Caco-2 (cell line): ENCODE measurements around the gene SMIM13. TPM values are rescaled to one million over a fixed set of nuclear protein-coding genes. Genes with fewer than 3 reads are reported as not detected.

Experiments
- BruUV-seq: library from RNA; stranded (reverse); fragments of 400-500 nt; replicated peaks from 2 replicates; lab custom pipeline; 2021; lab: Mats Ljungman, UMichigan
- CTCF ChIA-PET: fragments of 300-600 bp; sonication (Branson Sonifier 250); formaldehyde crosslinking; loops from one replicate; lab custom pipeline; 2022; ENCODE audit warnings: antibody characterized with exemption; lab: Charles Lee
- POLR2A ChIA-PET: fragments of 300-600 bp; sonication (Branson Sonifier 250); formaldehyde crosslinking; loops from one replicate; lab custom pipeline; 2022; ENCODE audit warnings: antibody characterized with exemption; lab: Charles Lee
- DNase-seq, 2 experiments: peaks; one replicate each; pipeline versions ENCODE4 v3.0.0 to v3.0.0-alpha.2; 2020 to 2022
- H3K27me3 ChIP-seq: replicated peaks from 2 replicates; pipeline ENCODE4 v1.6.0; 2011; ENCODE audit warnings: low read length; ENCODE audit not compliant: control insufficient read depth, insufficient read depth
- H3K36me3 ChIP-seq: 2 replicates; pipeline ENCODE4 v1.5.1; 2011; ENCODE audit warnings: low read length; ENCODE audit not compliant: control insufficient read depth, insufficient read depth
- H3K4me1 ChIP-seq: fragments of 250-450 bp; sonication (Bioruptor Pico); 2 replicates; pipeline ENCODE4 v1.5.1; 2020; ENCODE audit warnings: mild to moderate bottlenecking
- H3K4me3 ChIP-seq: 2 replicates; pipeline ENCODE4 v1.5.1; 2011; ENCODE audit warnings: low read depth, mild to moderate bottlenecking, control low read depth, low read length
- H3K9me3 ChIP-seq: fragments of 250-450 bp; sonication (Bioruptor Pico); 2 replicates; pipeline ENCODE4 v1.5.1; 2020; ENCODE audit warnings: mild to moderate bottlenecking, moderate library complexity
- H3K27ac Mint-ChIP-seq: one replicate; pipeline ENCODE4 v1.8.0; 2022; ENCODE audit warnings: mixed read lengths; ENCODE audit not compliant: unreplicated experiment
- H3K27me3 Mint-ChIP-seq: one replicate; pipeline ENCODE4 v1.8.0; 2022; ENCODE audit warnings: mixed read lengths; ENCODE audit not compliant: insufficient read depth, unreplicated experiment
- H3K36me3 Mint-ChIP-seq: one replicate; pipeline ENCODE4 v1.8.0; 2022; ENCODE audit warnings: mild to moderate bottlenecking, mixed read lengths; ENCODE audit not compliant: insufficient read depth, unreplicated experiment
- H3K4me1 Mint-ChIP-seq: one replicate; pipeline ENCODE4 v1.8.0; 2022; ENCODE audit warnings: low read depth, mixed read lengths; ENCODE audit not compliant: unreplicated experiment
- H3K4me3 Mint-ChIP-seq: one replicate; pipeline ENCODE4 v1.8.0; 2022; ENCODE audit warnings: mild to moderate bottlenecking, moderate library complexity, mixed read lengths; ENCODE audit not compliant: unreplicated experiment
- H3K9me3 Mint-ChIP-seq: one replicate; pipeline ENCODE4 v1.8.0; 2022; ENCODE audit warnings: mixed read lengths; ENCODE audit not compliant: unreplicated experiment
- CTCF ChIP-seq, 2 experiments: fragments of 200-600 bp in 1 of 2; IDR thresholded peaks; 1 replicate in 1 of 2; 2 replicates in 1 of 2; pipeline versions ENCODE4 v1.5.1 to v1.8.0; 2011 to 2022; ENCODE audit warnings: antibody characterized with exemption in 1 of 2, control low read depth in 1 of 2, inconsistent platforms in 1 of 2, low read depth in 1 of 2, low read length in 1 of 2, mild to moderate bottlenecking in 1 of 2, moderate library complexity in 1 of 2; ENCODE audit not compliant: insufficient read depth in 1 of 2, severe bottlenecking in 1 of 2, unreplicated experiment in 1 of 2
- intact Hi-C: fragments of 100-400 bp; cut with micrococcal nuclease; formaldehyde crosslinking; loops from one replicate; pipeline ENCODE4 v1.10.0; 2022; ENCODE audit not compliant: unreplicated experiment
- total RNA-seq: library from RNA; stranded (reverse); gene quantifications from 2 replicates; pipeline ENCODE4 v1.2.3, GENCODE V29; 2022

The SMIM13 gene
- total RNA-seq, 1 experiment from 2014 or later, result 18.8 TPM

- ChIA-PET CTCF (no interaction called here), POLR2A (no interaction called here)
- Histone ChIP-seq H3K4me3 (no peak overlapping the region), H3K4me1 (peaks cover 13% of the 10 kb centered on the region), H3K27me3 (no peaks in the 10 kb centered on the region), H3K9me3 (no peaks in the 10 kb centered on the region; the same call in 1 of the 2 replicates), H3K36me3 (no peaks in the 10 kb centered on the region)
- H3K9me3 Mint-ChIP-seq, result no peaks in the 10 kb centered on the region
- H3K27me3 Mint-ChIP-seq, result no peaks in the 10 kb centered on the region
- intact Hi-C loops, result no loop called here
- H3K27ac Mint-ChIP-seq, result no peak overlapping the region
- BruUV-seq, result no TSS peak
- TF ChIP-seq CTCF (IDR thresholded peaks at IDR 0.05; ENCODE audit: insufficient read depth in 1 of 2, low read depth in 1 of 2, low read length in 1 of 2, severe bottlenecking in 1 of 2, unreplicated experiment in 1 of 2), result no peak
- H3K36me3 Mint-ChIP-seq, result no peaks in the 10 kb centered on the region
- peaks cover 7% of the 10 kb centered on the region for H3K4me1 Mint-ChIP-seq
- no peak overlapping the region for H3K4me3 Mint-ChIP-seq
- DNase-seq, result no peak
These were observed 35.2 kb upstream of the SMIM13 start for GRCh38 chr6:11058406-11058805.

- CTCF ChIA-PET, result no interaction called here
- Mint-ChIP-seq H3K9me3 (no peaks in the 10 kb centered on the region), H3K36me3 (no peaks in the 10 kb centered on the region), H3K27ac (no peak overlapping the region), H3K4me3 (no peak overlapping the region), H3K4me1 (peaks cover 15% of the 10 kb centered on the region), H3K27me3 (no peaks in the 10 kb centered on the region)
- DNase-seq, result no peak
- TF ChIP-seq CTCF (IDR thresholded peaks at IDR 0.05; ENCODE audit: insufficient read depth in 1 of 2, low read depth in 1 of 2, low read length in 1 of 2, severe bottlenecking in 1 of 2, unreplicated experiment in 1 of 2), result no peak
- H3K27me3 ChIP-seq, result no peaks in the 10 kb centered on the region
- POLR2A ChIA-PET, result no interaction called here
- intact Hi-C loops, result no loop called here
- no peak overlapping the region for H3K4me3 ChIP-seq
- BruUV-seq, result no TSS peak
- H3K4me1 ChIP-seq, result peaks cover 15% of the 10 kb centered on the region
- no peaks in the 10 kb centered on the region for H3K36me3 ChIP-seq
- H3K9me3 ChIP-seq, result no peaks in the 10 kb centered on the region; the same call in 1 of the 2 replicates
These were observed 31.6 kb upstream of the SMIM13 start for GRCh38 chr6:11062083-11062482.

- H3K27me3 ChIP-seq, result no peaks in the 10 kb centered on the region
- Mint-ChIP-seq H3K27me3 (no peaks in the 10 kb centered on the region), H3K9me3 (no peaks in the 10 kb centered on the region), H3K36me3 (no peaks in the 10 kb centered on the region), H3K27ac (no peak overlapping the region), H3K4me1 (peaks cover 21% of the 10 kb centered on the region), H3K4me3 (no peak overlapping the region)
- no peak for TF ChIP-seq CTCF (IDR thresholded peaks at IDR 0.05; ENCODE audit: insufficient read depth in 1 of 2, low read depth in 1 of 2, low read length in 1 of 2, severe bottlenecking in 1 of 2, unreplicated experiment in 1 of 2)
- H3K36me3 ChIP-seq, result no peaks in the 10 kb centered on the region
- no peaks in the 10 kb centered on the region; the same call in 1 of the 2 replicates for H3K9me3 ChIP-seq
- POLR2A ChIA-PET, result no interaction called here
- intact Hi-C loops, result no loop called here
- CTCF ChIA-PET, result no interaction called here
- H3K4me3 ChIP-seq, result no peak overlapping the region
- no peak for DNase-seq
- H3K4me1 ChIP-seq, result peaks cover 22% of the 10 kb centered on the region
- BruUV-seq, result no TSS peak
These were observed 30.9 kb upstream of the SMIM13 start for GRCh38 chr6:11062715-11063114.
